Right lobe of liver (tissue), 6 donors: ENCODE results near the gene ARSI. TPM values are rescaled to one million over a fixed set of nuclear protein-coding genes. Genes with fewer than 3 reads are reported as not detected.
A peak's percentile ranks its signal among the peaks of the same experiment; 100 is the strongest.

Source experiments
- ATAC-seq, 4 donors: fragments of 200-7000 bp; cut with Tn5 transposase; one replicate each; pipeline ENCODE4 v1.9.1; 2020; ENCODE audit warnings: mild to moderate bottlenecking in 4 of 4, moderate library complexity in 4 of 4
- DNase-seq, 3 donors: peaks; one replicate each; pipeline ENCODE4 v3.0.0-alpha.2; 2020
- H3K27ac ChIP-seq, 3 donors: fragments of 200-600 bp; one replicate each; pipeline ENCODE4 v1.8.0; 2022
- H3K27me3 ChIP-seq, 2 donors: fragments of 200-600 bp; one replicate each; pipeline ENCODE4 v1.8.0; 2022
- H3K36me3 ChIP-seq, 4 donors: fragments of 200-600 bp; sonication (generic) in 1 of 4; one replicate each; pipeline versions ENCODE4 v1.5.1 to v1.8.0; 2017 to 2022; ENCODE audit warnings: control low read depth in 1 of 4
- H3K4me1 ChIP-seq, 4 donors: fragments of 200-600 bp; sonication (generic) in 1 of 4; one replicate each; pipeline versions ENCODE4 v1.5.1 to v1.8.0; 2017 to 2022; ENCODE audit warnings: control low read depth in 1 of 4
- H3K4me3 ChIP-seq, 3 donors: fragments of 200-600 bp; one replicate each; pipeline ENCODE4 v1.8.0; 2022
- H3K9me3 ChIP-seq, 4 donors: fragments of 200-600 bp; sonication (generic) in 1 of 4; one replicate each; pipeline versions ENCODE4 v1.5.1 to v1.8.0; 2017 to 2022; ENCODE audit warnings: control low read depth in 1 of 4
- CTCF ChIP-seq, 4 donors: fragments of 200-600 bp in 3 of 4; fragments of 450-650 bp in 1 of 4; IDR thresholded peaks; one replicate each; pipeline versions ENCODE4 v1.5.1 to v1.8.0; 2016 to 2022; ENCODE audit warnings: antibody characterized with exemption in 4 of 4, mild to moderate bottlenecking in 2 of 4
- POLR2A ChIP-seq: fragments of 450-650 bp; IDR thresholded peaks from one replicate; pipeline ENCODE4 v1.6.1; 2017; ENCODE audit warnings: antibody characterized with exemption, mild to moderate bottlenecking
- WGBS: methylation state at CpG from one replicate; pipeline ENCODE4 v1.1.6; 2018; ENCODE audit warnings: low coverage, low lambda C conversion rate; ENCODE audit not compliant: insufficient coverage; ENCODE audit errors: missing lambda C conversion rate; 5-methylcytosine and 5-hydroxymethylcytosine counted together
- intact Hi-C, 2 donors: fragments of 100-400 bp; cut with DNase I; formaldehyde crosslinking; loops; one replicate each; pipeline versions ENCODE4 v1.11.2 to v1.14.1; 2022
- total RNA-seq, 6 experiments: library from RNA; depleted of rRNA in 2 of 6; stranded (reverse); fragments of >200 nt in 2 of 6; fragmentation: NEBNext Ultra II Directional in 3 of 6; extraction: Animal tissue kit (Norgen Biotek cat#: 25700) in 3 of 6; gene quantifications; one replicate each; pipeline versions ENCODE4 v1.1.0 to v1.2.4, GENCODE V29; 2016 to 2023
- donor health status: DM: no; HTN: yes; CAD: no.
- donor health status: DM: no; HTN: no; CAD: no.
- donor health status: DM: no; HTN: no; CAD: no.
- donor health status: DM: no; HTN: yes; CAD: no.
- donor health status: DM: no; HTN: yes; CAD: no.

The ARSI gene
- total RNA-seq, 6 experiments from 2014 or later = 0.06 to 0.51 (median 0.20) TPM; not detected in 1

DNA sequence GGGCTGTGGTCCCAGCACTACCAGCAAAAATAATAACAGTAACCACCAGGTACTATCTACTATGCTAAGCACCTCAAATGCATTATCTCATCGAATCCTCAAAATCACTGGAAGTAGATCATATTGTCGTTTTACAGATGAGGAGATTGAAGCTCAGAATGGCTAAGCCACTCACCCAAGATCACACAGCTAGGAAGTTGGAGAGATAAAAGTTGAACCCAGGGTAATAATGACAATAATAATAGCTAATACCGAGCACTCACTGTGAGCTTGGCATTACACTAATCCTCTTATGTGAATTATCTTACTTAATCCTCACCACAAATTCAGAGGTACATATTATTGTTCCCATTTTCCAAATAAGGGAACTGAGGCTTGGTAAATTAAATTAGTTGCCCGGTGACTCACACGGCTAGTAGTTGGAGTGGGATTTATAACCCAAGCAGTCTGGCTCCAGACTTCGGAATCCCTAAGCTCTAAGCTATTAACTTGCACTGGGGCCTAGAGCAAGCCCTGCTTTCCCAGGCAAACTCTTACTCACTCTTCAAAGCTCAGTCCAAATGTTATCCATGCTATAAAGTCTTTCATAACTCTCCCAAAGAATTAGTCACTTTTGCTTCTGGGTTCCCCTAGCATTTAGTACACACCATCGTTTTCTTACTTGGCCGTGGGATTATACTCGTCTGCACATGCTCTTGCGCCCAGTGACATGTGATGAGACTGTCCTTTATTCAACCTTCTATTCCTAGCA lies 3.8 kb downstream of the ARSI start:
- intact Hi-C loops = no loop called here
- no peak for DNase-seq
- Histone ChIP-seq H3K36me3 (no peaks in the 10 kb centered on the region), H3K27ac (no peak overlapping the region), H3K9me3 (no peaks in the 10 kb centered on the region), H3K27me3 (peaks cover 0 to 7% of the 10 kb centered on the region in 2 donors), H3K4me1 (peaks cover 0 to 10% (median 0%) of the 10 kb centered on the region in 4 donors), H3K4me3 (no peak overlapping the region)
- ATAC-seq = no peak
- TF ChIP-seq POLR2A (no peak), CTCF (IDR thresholded peaks at IDR 0.05) (no peak)
- 84% methylated on average over 10 of the region's 10 CpGs for WGBS

- no peak for ATAC-seq
- Histone ChIP-seq H3K9me3 (no peaks in the 10 kb centered on the region), H3K4me3 (no peak overlapping the region), H3K4me1 (peaks cover 0 to 10% (median 0%) of the 10 kb centered on the region in 4 donors), H3K27me3 (peaks cover 0 to 7% of the 10 kb centered on the region in 2 donors), H3K36me3 (no peaks in the 10 kb centered on the region), H3K27ac (no peak overlapping the region)
- no peak for TF ChIP-seq CTCF (IDR thresholded peaks at IDR 0.05)
- no peak for TF ChIP-seq POLR2A
- 73% methylated on average over 3 of the region's 31 CpGs for WGBS
- no peak for DNase-seq
- intact Hi-C loops = no loop called here
Measured at GRCh38 chr5:150297934-150298595, 4.6 kb downstream of the ARSI start.

DNA sequence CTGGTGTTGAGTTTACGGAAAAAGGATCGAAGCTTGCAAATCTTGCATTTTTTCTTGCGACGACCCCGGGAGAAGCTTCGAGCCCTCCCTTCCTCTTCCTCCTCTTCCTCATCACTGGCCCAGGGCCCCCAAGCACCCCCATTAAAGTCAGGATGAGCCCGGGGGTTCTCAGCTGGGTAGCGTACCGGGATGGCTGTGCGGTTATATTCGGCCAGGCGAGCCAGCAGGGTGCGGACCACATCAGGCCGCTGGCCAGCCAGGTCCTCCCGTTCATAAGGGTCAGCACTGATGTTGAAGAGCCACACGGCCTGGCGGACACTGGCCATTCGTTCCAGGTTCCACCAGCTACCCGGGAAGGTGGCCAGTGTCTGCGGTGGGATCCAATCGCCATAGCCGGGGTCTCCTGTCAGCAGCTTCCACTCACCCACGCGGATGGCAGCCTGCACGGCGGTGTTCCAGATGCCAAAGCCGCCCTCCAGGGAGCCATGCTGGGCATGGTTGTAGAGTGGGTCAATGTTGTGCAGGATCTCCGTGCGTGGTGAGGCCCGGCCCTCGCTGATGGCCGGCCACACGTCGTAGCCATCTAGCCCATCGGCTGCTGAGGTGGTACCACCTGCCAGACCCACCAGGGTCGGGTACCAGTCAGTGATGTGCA lies 5.3 kb downstream of the ARSI start:
- intact Hi-C loops = no loop called here
- H3K4me1 ChIP-seq = peaks cover 0 to 3% (median 0%) of the 10 kb centered on the region in 4 donors
- ATAC-seq (no peak), DNase-seq (peak in 1 of 3 donors; percentile 37)
- TF ChIP-seq POLR2A (no peak), CTCF (IDR thresholded peaks at IDR 0.05) (no peak)
- H3K4me3 ChIP-seq = no peak overlapping the region
- no peaks in the 10 kb centered on the region for H3K9me3 ChIP-seq
- no peaks in the 10 kb centered on the region for H3K36me3 ChIP-seq
- no peak overlapping the region for H3K27ac ChIP-seq
- peaks cover 0 to 2% of the 10 kb centered on the region in 2 donors for H3K27me3 ChIP-seq
- WGBS = 92% methylated on average over 7 of the region's 36 CpGs

GRCh38 chr5:150296496-150296895 lies 6.2 kb downstream of the ARSI start:
- intact Hi-C loops = no loop called here
- no peak overlapping the region for H3K27ac ChIP-seq
- WGBS = 93% methylated on average over 3 of the region's 7 CpGs
- H3K27me3 ChIP-seq = no peaks in the 10 kb centered on the region
- ATAC-seq (no peak), DNase-seq (peak in 1 of 3 donors; percentile 45)
- H3K9me3 ChIP-seq = no peaks in the 10 kb centered on the region
- TF ChIP-seq CTCF (IDR thresholded peaks at IDR 0.05) (no peak), POLR2A (no peak)
- no peaks in the 10 kb centered on the region for H3K36me3 ChIP-seq
- no peaks in the 10 kb centered on the region for H3K4me1 ChIP-seq
- no peak overlapping the region for H3K4me3 ChIP-seq
